HG02981 (cell line): Measurements from ENCODE around the gene GATAD2A.

ENCODE experiments used
- ATAC-seq: cut with Tn5 transposase; IDR thresholded peaks from one replicate; pipeline ENCODE4 v1.9.1; 2021; ENCODE audit warnings: mild to moderate bottlenecking, moderate library complexity; ENCODE audit not compliant: unreplicated experiment

GATAD2A gene

GRCh38 chr19:19421299-19421696 lies 15.8 kb downstream of the GATAD2A start:
- ATAC-seq = no peak

DNA sequence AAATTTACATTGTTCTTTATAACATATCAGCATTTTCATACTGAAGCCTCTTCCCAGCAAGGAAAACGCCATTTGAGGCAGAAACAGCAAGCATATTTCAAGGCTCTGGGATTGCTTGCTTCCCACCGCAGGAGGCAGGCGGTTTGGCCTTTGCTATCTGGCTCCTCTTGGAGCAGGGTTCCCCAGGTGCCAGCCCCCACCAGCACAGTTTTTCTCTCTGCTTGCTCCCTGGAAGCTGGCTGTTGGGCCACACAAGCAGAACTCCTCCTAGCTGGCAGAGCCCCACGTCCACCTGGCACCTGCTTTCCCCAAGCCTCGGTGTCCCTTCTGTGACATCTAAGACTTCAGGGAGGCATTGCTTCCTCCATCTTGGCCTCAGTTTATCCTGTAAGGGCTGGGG lies 16.7 kb downstream of the GATAD2A start:
- ATAC-seq = no peak

GRCh38 chr19:19423322-19423721 lies 17.8 kb downstream of the GATAD2A start:
- no peak for ATAC-seq

DNA sequence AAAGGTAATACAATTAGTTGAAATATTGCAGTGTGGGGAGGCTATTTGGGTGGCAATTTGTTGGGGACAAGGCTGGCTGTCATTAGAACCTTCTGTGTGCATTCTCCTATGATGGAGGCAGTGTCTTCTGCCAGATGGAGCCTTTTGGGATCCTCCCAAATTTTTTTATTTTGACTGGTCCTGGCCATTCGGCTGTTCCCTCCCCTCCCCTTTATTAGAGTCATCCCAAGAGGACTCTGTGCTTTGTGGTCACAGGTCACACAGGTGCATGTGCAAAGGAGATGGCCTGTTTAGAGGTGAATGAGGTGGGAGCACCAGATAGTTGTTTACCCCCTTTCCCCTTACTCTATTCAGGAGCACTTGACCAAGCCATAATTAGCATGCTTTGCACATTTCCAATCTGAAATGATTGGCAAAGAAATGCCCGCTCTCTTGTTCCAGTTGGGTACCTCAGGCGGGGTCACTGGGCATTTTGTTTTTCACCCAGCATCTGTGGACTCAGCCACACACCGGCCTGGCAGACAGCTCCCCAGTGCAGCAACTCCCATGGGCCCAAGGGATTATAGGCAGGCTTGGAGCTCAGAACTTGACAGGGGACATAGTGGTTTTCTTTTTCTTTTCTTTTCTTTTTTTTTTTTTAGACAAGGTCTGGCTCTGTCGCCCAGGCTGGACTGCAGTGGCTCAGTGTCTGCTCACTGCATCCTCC lies 19.8 kb downstream of the GATAD2A start:
- no peak for ATAC-seq

DNA sequence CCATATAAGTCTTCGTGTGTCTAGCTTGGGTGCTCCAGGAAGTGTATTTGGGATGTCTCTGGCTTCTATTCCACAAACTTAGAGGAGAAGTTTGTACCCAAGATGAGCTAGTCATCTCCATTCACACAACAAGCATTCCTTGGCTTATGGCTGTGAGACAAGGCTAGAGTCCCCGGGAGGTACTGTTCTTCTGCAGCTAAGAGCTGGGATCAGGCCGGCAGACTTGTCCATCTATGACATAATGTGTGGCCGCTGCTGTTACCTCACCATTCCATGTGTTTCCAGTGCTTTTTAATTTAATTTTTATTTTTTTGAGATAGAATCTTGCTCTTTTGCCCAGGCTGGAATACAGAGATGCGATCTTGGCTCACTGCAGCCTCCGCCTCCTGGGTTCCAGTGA lies 20.7 kb downstream of the GATAD2A start:
- no peak for ATAC-seq

- ATAC-seq = no peak
Observed at GRCh38 chr19:19426799-19427198, 21.3 kb downstream of the GATAD2A start.

- no peak for ATAC-seq
Observed at GRCh38 chr19:19427302-19427701, 21.8 kb downstream of the GATAD2A start.

DNA sequence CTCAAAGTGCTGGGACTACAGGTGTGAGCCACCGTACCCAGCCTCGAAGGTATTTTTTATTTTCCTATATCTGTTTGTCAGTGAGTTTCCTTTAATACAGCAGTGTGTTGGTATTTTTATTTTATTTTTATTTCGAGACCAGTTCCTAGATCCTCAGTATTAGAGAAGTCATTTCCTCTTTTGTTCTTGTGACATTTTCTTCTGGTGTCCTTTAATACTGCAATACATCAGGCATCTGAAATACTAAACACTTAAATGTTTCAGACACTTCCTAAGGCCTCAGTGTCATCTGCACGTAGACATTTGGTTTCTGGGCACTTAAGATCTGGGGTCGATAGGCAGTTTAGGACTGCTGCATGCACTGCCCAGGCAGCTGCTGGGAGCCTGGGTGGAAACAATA lies 22.5 kb downstream of the GATAD2A start:
- no peak for ATAC-seq

- ATAC-seq = no peak
Observed at GRCh38 chr19:19428746-19429145, 23.3 kb downstream of the GATAD2A start.

DNA sequence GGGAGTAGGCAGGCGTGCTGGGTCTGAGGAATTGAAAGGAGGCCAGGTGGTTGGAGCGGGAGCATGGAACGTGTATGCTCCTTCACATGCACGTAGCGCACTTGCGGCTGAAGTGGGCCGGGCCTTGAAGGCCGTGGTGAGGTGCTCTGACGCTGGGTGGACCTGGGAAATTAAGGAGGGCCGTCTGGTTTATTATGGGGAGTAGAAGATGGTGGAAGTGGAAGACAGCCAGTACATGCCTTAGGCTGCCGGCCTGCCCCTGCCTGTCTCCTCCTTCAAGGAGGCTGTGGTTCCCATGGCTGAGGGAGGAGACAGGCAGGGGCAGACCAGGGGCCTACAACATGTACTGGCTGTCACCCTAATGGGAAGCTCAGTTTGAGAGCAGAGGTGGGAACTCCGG lies 23.9 kb downstream of the GATAD2A start:
- no peak for ATAC-seq

GRCh38 chr19:19432732-19433131 lies 27.3 kb downstream of the GATAD2A start:
- ATAC-seq = no peak

DNA sequence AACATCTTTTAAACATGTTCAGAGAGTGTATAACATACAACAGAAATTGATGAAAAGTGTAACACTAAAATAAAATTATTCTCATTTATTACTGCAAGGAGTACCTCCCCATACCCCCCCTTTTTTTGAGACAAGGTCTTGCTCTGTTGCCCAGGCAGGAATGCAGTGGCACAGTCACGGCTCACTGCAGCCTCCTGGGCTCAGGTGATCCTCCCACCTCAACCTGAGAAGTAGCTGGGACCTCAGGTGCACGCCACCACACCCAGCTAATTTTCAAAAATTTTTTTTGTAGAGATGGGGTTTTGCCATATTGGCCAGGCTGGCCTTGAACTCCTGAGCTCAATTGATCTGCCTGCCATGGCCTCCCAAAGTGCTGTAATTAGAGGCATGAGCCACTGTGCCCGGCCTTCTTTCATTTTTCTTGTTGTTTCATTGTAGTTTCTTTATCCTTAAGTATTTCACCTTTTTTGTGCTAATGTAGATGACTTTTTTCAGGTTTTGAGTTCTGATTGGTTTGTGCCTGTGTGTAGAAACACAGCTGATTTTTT lies 28.3 kb downstream of the GATAD2A start:
- no peak for ATAC-seq

DNA sequence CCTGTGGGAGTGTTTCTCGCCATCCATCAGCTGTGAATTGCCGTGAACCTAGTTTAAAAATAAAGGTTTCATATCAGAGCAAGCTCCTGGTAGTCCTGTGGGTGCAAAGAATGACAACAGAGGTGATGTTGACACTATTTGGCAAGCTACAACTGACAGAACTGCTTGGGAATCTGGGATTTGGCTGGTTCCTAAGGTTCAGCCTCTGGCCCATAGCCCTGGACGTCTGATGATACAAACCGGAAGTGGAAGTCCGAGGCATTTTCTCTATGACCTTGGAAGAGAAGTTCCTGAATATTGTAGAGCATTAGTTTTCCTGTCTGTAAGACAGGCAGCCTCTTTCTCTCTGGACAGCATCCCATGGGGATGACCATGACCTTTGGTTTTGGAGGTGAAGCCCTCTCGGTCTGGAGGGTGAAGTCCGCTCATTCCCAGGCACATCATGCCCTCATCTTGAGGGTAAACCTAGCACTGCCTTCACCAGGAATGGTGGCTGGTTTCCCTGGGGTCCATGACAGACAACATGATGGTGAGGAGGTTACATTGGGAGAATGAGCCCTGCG lies 29.1 kb downstream of the GATAD2A start:
- no peak for ATAC-seq

DNA sequence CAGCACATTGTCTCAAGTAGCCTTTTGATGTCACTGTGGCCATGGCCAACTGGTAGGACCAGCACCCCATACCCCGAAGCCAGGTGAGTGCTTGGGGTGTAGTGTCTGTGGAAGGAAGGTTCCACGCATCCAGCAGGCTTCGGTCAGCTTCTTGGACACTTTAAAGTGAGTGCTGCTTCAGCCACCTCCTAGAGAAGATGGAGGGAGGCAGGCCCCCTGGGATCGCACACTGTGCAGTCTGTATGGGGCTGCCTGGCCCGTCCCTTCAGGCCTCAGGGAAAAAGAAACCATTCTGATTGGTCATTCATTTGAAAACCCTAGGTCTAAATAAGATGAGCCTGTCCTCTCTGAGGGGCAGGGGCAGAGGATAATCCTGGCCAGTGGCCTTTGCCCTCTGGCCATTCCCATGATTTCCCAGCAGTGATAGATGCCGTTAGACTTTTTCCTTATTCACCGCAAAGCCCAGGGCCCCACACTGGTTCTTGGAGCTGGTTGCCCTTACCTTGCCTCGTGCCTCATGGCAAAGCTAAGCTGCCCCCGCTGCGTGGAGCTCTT lies 30.7 kb downstream of the GATAD2A start:
- no peak for ATAC-seq

DNA sequence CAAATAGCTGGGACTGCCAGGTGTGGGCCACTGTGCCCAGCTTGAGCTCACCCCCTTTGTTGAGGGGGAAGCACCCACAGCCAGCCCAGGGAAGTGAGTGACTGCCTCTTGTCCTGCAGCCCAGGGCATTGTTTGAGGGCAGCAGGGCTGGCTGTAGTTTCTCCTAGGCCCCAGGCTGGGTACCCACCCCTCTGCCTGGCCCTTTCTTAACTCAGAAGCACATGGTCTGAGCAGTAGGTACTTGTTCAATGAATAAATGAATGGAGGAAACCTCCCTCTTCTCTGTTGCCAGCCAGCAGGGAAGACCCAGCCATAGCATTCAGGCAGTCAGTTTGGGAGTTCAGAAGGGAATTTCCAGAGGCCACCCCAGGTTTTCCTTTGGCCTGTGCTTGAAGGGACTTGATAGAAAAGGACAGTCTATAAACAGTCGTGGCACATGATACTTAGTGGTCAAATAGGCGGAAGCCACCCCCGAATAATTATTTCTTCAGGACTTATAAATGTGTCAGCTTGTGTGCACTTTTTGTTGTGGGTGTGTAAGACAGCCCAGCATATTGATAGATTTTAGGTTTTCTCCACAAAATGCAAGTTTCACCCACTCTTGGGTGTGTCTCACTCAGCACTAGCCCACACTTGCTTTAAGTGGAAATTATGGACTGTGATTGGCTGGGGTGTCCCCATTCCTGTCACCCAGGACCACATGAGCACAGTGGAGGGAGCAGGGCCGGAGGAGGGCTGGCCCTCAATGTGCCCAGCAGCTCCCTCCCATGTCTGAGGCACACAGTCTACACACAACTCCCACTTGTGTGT lies 33.1 kb downstream of the GATAD2A start:
- no peak for ATAC-seq

DNA sequence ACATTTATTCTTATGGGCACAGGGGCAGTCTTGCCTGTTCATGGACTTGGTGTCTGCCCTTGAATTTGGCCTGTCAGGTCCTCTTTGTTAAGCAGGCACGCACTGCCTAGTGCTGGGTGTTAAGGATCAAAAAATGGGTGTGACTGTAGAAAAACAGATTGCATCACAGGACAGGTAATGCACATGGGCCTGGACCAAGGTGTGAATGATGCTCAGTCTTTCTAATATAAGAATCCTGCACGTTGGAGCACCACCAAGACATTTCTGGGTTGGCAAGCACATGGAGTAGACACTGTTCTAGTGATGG lies 33.7 kb downstream of the GATAD2A start:
- no peak for ATAC-seq

- ATAC-seq = no peak
Observed at GRCh38 chr19:19443283-19443682, 37.8 kb downstream of the GATAD2A start.

DNA sequence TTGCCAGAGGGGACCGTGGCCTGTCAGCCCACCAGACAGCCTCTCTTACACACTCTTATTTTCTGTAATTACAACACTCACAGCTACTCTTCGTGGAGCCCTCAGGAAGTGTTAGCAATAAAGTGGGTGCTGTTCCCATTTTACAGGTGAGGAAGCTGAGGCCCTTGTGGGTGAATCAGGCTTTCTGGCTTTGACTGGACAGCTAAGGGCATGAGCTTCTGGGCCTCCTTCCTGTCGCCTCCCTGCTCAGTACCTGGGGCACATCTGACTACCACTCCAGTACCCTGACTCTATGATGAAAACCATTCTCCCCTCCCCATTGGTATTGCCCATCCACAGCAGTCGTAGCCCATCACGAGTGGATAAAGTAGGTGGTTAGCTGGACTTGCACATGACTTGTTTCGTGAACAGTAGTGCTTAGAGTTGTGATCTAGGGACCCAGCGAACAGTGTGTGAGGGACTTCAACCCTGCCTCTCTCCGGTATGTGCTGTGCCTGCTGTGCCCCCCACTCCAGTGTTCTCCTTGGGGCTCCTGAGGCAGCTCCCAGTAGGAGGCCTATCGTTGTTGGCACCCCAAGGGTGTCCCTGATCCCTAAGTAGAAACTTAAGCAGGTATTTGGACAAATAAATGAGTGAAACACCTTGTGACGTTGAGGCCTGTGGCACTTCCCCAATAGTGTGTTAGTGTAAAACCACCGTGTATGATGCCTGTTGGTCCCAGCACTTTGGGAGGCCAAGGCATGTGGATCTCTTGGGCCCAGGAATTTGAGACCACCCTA lies 38.6 kb downstream of the GATAD2A start:
- no peak for ATAC-seq

- ATAC-seq = no peak
Observed at GRCh38 chr19:19444681-19445155, 39.2 kb downstream of the GATAD2A start.

DNA sequence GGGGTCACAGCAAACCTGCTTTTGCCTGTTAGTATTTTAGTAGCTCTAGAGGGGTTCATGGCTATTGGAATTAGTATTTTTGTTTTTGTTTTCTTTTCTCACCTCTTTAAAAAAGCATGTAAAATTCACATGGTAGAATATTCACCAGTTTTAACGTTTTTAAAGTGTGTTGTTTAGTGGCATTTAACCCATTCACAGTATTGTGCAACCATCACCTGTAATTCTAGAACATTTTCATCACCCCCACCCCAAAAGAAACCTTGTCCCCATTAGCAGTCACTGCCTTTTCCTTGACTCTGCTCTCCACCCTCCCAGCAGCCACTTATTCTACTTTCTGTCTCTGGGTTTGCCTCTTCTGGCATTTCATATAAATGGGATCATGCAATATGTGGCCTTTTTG lies 39.8 kb downstream of the GATAD2A start:
- no peak for ATAC-seq

DNA sequence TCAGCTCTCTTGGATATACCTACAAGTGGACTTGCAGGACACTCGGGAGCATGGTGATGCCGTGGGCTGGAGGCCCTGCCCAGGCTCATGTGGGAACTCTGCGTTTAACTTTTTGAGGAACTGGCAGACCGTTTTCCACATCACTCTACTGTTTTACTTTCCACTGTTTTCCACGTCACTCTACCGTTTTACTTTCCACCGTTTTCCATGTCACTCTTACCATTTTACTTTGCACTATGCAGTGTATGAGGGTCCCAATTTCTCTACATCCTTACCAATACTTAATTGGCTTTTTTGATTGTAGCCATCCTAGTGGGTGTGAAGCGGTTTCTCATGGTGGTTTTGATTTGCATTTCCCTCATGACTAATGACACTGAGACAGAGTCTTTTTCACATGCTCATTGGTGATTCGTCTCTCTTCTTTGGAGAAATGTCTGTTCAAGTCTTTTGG lies 40.5 kb downstream of the GATAD2A start:
- ATAC-seq = no peak
